ENCODE results near the gene MINDY1.
A peak's percentile ranks its signal among the peaks of the same experiment; 100 is the strongest.

Gene MINDY1

DNA sequence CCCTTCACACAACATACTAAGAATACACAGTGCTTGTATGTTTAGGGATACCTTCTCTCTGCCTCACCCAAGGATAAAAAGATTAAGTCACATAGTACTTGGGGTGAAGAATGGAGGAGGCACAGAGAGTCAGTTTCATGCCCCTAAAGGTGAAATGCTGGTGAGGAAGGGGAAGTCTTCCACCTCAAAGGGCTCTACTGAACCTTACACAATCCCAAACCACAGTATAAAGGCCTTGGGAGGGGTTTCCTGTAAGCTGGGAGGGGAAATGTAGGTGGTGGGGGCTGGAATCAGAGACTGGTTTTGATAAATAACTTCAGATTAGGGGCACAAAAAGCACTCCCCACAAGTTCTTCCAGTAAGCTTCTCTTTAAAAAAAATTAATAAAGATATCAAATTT is 3.5 kb downstream of the MINDY1 start:
- TF ChIP-seq CTCF (IDR thresholded peaks at IDR 0.05; ENCODE audit: low read depth, low read length, poor library complexity, severe bottlenecking) (no peak), EZH2phosphoT487 (IDR thresholded peaks at IDR 0.05; ENCODE audit: borderline replicate concordance, low read length) (no peak)
- Histone ChIP-seq H4K20me1 (ENCODE audit: control insufficient read depth, insufficient read depth, low read depth, low read length) (no peaks in the 10 kb centered on the region), H3K27ac (ENCODE audit: low read depth, low read length) (no peak overlapping the region), H3F3A (ENCODE audit: control insufficient read depth, insufficient read depth) (peaks cover 6% of the 10 kb centered on the region), H3K36me3 (ENCODE audit: control insufficient read depth, low read length) (no peaks in the 10 kb centered on the region), H3K9me3 (ENCODE audit: control insufficient read depth, insufficient read depth, low read length) (no peaks in the 10 kb centered on the region), H3K9me2 (replicated peaks; ENCODE audit: control insufficient read depth, low read length) (no peaks in the 10 kb centered on the region), H3K27me3 (ENCODE audit: control insufficient read depth, low read length) (no peaks in the 10 kb centered on the region), H3K4me2 (ENCODE audit: low read length) (peak overlapping the region; percentile 28; the same call in 1 of the 2 replicates), H3K4me1 (ENCODE audit: control insufficient read depth, low read length) (peaks cover 50% of the 10 kb centered on the region), H3K4me3 (ENCODE audit: low read length) (no peak overlapping the region), H3K79me2 (ENCODE audit: control insufficient read depth, low read length) (no peaks in the 10 kb centered on the region)

- Histone ChIP-seq H3K4me2 (ENCODE audit: low read length) (no peak overlapping the region), H3F3A (ENCODE audit: control insufficient read depth, insufficient read depth) (peaks cover 3% of the 10 kb centered on the region), H3K9me3 (ENCODE audit: control insufficient read depth, insufficient read depth, low read length) (no peaks in the 10 kb centered on the region), H3K4me1 (ENCODE audit: control insufficient read depth, low read length) (peaks cover 45% of the 10 kb centered on the region), H4K20me1 (ENCODE audit: control insufficient read depth, insufficient read depth, low read depth, low read length) (no peaks in the 10 kb centered on the region), H3K4me3 (ENCODE audit: low read length) (no peak overlapping the region), H3K79me2 (ENCODE audit: control insufficient read depth, low read length) (no peaks in the 10 kb centered on the region), H3K9me2 (replicated peaks; ENCODE audit: control insufficient read depth, low read length) (no peaks in the 10 kb centered on the region), H3K27me3 (ENCODE audit: control insufficient read depth, low read length) (no peaks in the 10 kb centered on the region), H3K27ac (ENCODE audit: low read depth, low read length) (no peak overlapping the region), H3K36me3 (ENCODE audit: control insufficient read depth, low read length) (no peaks in the 10 kb centered on the region)
- TF ChIP-seq CTCF (IDR thresholded peaks at IDR 0.05; ENCODE audit: low read depth, low read length, poor library complexity, severe bottlenecking) (no peak), EZH2phosphoT487 (IDR thresholded peaks at IDR 0.05; ENCODE audit: borderline replicate concordance, low read length) (no peak)
Measured at GRCh38 chr1:151002611-151003010, 4.1 kb downstream of the MINDY1 start.

GRCh38 chr1:151002051-151002450 is 4.7 kb downstream of the MINDY1 start:
- Histone ChIP-seq H4K20me1 (ENCODE audit: control insufficient read depth, insufficient read depth, low read depth, low read length) (no peaks in the 10 kb centered on the region), H3K4me3 (ENCODE audit: low read length) (no peak overlapping the region), H3K9me3 (ENCODE audit: control insufficient read depth, insufficient read depth, low read length) (no peaks in the 10 kb centered on the region), H3F3A (ENCODE audit: control insufficient read depth, insufficient read depth) (no peaks in the 10 kb centered on the region), H3K4me1 (ENCODE audit: control insufficient read depth, low read length) (peaks cover 40% of the 10 kb centered on the region), H3K79me2 (ENCODE audit: control insufficient read depth, low read length) (no peaks in the 10 kb centered on the region), H3K27me3 (ENCODE audit: control insufficient read depth, low read length) (no peaks in the 10 kb centered on the region), H3K4me2 (ENCODE audit: low read length) (no peak overlapping the region), H3K9me2 (replicated peaks; ENCODE audit: control insufficient read depth, low read length) (no peaks in the 10 kb centered on the region), H3K36me3 (ENCODE audit: control insufficient read depth, low read length) (no peaks in the 10 kb centered on the region), H3K27ac (ENCODE audit: low read depth, low read length) (no peak overlapping the region)
- TF ChIP-seq EZH2phosphoT487 (IDR thresholded peaks at IDR 0.05; ENCODE audit: borderline replicate concordance, low read length) (no peak), CTCF (IDR thresholded peaks at IDR 0.05; ENCODE audit: low read depth, low read length, poor library complexity, severe bottlenecking) (no peak)

DNA sequence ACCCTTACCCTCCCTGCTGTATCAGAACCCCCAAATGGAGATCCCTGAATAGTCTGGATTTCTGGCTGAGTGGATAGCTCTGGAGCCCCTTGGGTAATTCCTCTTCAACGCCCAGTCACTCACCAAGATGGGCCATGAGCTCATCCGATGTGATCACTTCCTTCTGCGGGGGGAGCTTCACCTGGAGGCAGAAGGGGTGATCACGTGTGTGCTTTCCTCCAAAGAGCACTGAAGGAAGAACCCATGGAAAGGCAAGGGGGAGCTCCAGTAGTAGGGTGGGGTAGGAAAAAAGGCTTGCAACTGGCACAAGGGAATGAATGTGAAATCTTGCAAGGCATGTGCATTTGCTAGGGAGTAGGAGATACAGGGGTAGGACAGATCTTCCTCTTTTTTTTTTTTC is 5.1 kb downstream of the MINDY1 start:
- Histone ChIP-seq H3K79me2 (ENCODE audit: control insufficient read depth, low read length) (no peaks in the 10 kb centered on the region), H3K9me2 (replicated peaks; ENCODE audit: control insufficient read depth, low read length) (no peaks in the 10 kb centered on the region), H3F3A (ENCODE audit: control insufficient read depth, insufficient read depth) (no peaks in the 10 kb centered on the region), H3K27ac (ENCODE audit: low read depth, low read length) (no peak overlapping the region), H3K4me3 (ENCODE audit: low read length) (no peak overlapping the region), H3K9me3 (ENCODE audit: control insufficient read depth, insufficient read depth, low read length) (no peaks in the 10 kb centered on the region), H3K4me2 (ENCODE audit: low read length) (no peak overlapping the region), H3K27me3 (ENCODE audit: control insufficient read depth, low read length) (no peaks in the 10 kb centered on the region), H4K20me1 (ENCODE audit: control insufficient read depth, insufficient read depth, low read depth, low read length) (no peaks in the 10 kb centered on the region), H3K36me3 (ENCODE audit: control insufficient read depth, low read length) (no peaks in the 10 kb centered on the region), H3K4me1 (ENCODE audit: control insufficient read depth, low read length) (peaks cover 35% of the 10 kb centered on the region)
- TF ChIP-seq CTCF (IDR thresholded peaks at IDR 0.05; ENCODE audit: low read depth, low read length, poor library complexity, severe bottlenecking): no peak
- no peak for TF ChIP-seq EZH2phosphoT487 (IDR thresholded peaks at IDR 0.05; ENCODE audit: borderline replicate concordance, low read length)

All from DOHH2 (cell line).